ENCODE measurements around the gene TRDN. TPM values are rescaled to one million over a fixed set of nuclear protein-coding genes. Genes with fewer than 3 reads are reported as not detected.
"Not testable (repeated sequence)": the region's sequence is repeated elsewhere in the genome, so short reads cannot be mapped to it uniquely, and the experiment has no call there.

TRDN gene
- total and polyA plus RNA-seq, 2 experiments from 2014 or later = 0.10 to 0.48 TPM

GRCh38 chr6:123587838-123588545 lies 48.8 kb downstream of the TRDN start:
- Histone ChIP-seq H3K79me2 (no peaks in the 10 kb centered on the region), H3K9me3 (ENCODE audit: low read depth) (no peaks in the 10 kb centered on the region), H2AFZ (no peak overlapping the region), H3K36me3 (replicated peaks; ENCODE audit: insufficient read depth, low read depth) (no peaks in the 10 kb centered on the region), H4K20me1 (ENCODE audit: insufficient read depth, poor library complexity, severe bottlenecking) (no peaks in the 10 kb centered on the region), H3K4me2 (no peak overlapping the region), H3K4me1 (ENCODE audit: insufficient read depth) (peaks cover 5% of the 10 kb centered on the region), H3K27ac (no peak overlapping the region), H3K4me3 (no peak overlapping the region), H3K27me3 (no peaks in the 10 kb centered on the region), H3K9me2 (replicated peaks; ENCODE audit: insufficient read depth) (no peaks in the 10 kb centered on the region)
- WGBS (ENCODE audit: low lambda C conversion rate, missing lambda C conversion rate) = 58% methylated on average over 4 of the region's 4 CpGs
- TF ChIP-seq CTCF (IDR thresholded peaks at IDR 0.05; ENCODE audit: poor library complexity) = no peak
- no peak for TF ChIP-seq EZH2 (IDR thresholded peaks at IDR 0.05; ENCODE audit: borderline replicate concordance)
- no peak for TF ChIP-seq EZH2phosphoT487 (IDR thresholded peaks at IDR 0.05; ENCODE audit: low read depth, severe bottlenecking, unreplicated experiment)
- no peak for DNase-seq (ENCODE audit: low spot score)

GRCh38 chr6:123587407-123587806 lies 49.3 kb downstream of the TRDN start:
- not testable (repeated sequence) for H3K4me3 ChIP-seq; H3K9me3 ChIP-seq (ENCODE audit: low read depth); H3K9me2 ChIP-seq (replicated peaks; ENCODE audit: insufficient read depth); H3K27me3 ChIP-seq; DNase-seq (ENCODE audit: low spot score); H3K4me2 ChIP-seq; H3K36me3 ChIP-seq (replicated peaks; ENCODE audit: insufficient read depth, low read depth); H4K20me1 ChIP-seq (ENCODE audit: insufficient read depth, poor library complexity, severe bottlenecking); H3K79me2 ChIP-seq; H3K27ac ChIP-seq; H2AFZ ChIP-seq; H3K4me1 ChIP-seq (ENCODE audit: insufficient read depth)
- 71% methylated on average over 8 of the region's 8 CpGs for WGBS (ENCODE audit: low lambda C conversion rate, missing lambda C conversion rate)

- Histone ChIP-seq H3K27me3 (no peaks in the 10 kb centered on the region), H3K9me2 (replicated peaks; ENCODE audit: insufficient read depth) (no peaks in the 10 kb centered on the region), H3K27ac (no peak overlapping the region), H3K4me2 (no peak overlapping the region), H3K36me3 (replicated peaks; ENCODE audit: insufficient read depth, low read depth) (no peaks in the 10 kb centered on the region), H3K9me3 (ENCODE audit: low read depth) (no peaks in the 10 kb centered on the region), H4K20me1 (ENCODE audit: insufficient read depth, poor library complexity, severe bottlenecking) (no peaks in the 10 kb centered on the region), H3K79me2 (no peaks in the 10 kb centered on the region), H3K4me1 (ENCODE audit: insufficient read depth) (no peaks in the 10 kb centered on the region), H3K4me3 (no peak overlapping the region), H2AFZ (no peak overlapping the region)
- DNase-seq (ENCODE audit: low spot score) = no peak
- TF ChIP-seq CTCF (IDR thresholded peaks at IDR 0.05; ENCODE audit: poor library complexity) (no peak), EZH2phosphoT487 (IDR thresholded peaks at IDR 0.05; ENCODE audit: low read depth, severe bottlenecking, unreplicated experiment) (no peak), EZH2 (IDR thresholded peaks at IDR 0.05; ENCODE audit: borderline replicate concordance) (no peak)
Observed at GRCh38 chr6:123580331-123580730, 56.4 kb downstream of the TRDN start.

GRCh38 chr6:123575188-123575587 lies 61.6 kb downstream of the TRDN start:
- no peak overlapping the region for H3K4me3 ChIP-seq
- no peak overlapping the region for H2AFZ ChIP-seq
- no peak overlapping the region for H3K4me2 ChIP-seq
- H3K4me1 ChIP-seq (ENCODE audit: insufficient read depth) = no peaks in the 10 kb centered on the region
- H3K79me2 ChIP-seq = no peaks in the 10 kb centered on the region
- no peak overlapping the region for H3K27ac ChIP-seq
- no peak for DNase-seq (ENCODE audit: low spot score)
- H3K36me3 ChIP-seq (replicated peaks; ENCODE audit: insufficient read depth, low read depth) = no peaks in the 10 kb centered on the region
- no peaks in the 10 kb centered on the region for H3K27me3 ChIP-seq
- H4K20me1 ChIP-seq (ENCODE audit: insufficient read depth, poor library complexity, severe bottlenecking) = no peaks in the 10 kb centered on the region
- no peak for TF ChIP-seq EZH2 (IDR thresholded peaks at IDR 0.05; ENCODE audit: borderline replicate concordance)
- TF ChIP-seq CTCF (IDR thresholded peaks at IDR 0.05; ENCODE audit: poor library complexity) = no peak
- TF ChIP-seq EZH2phosphoT487 (IDR thresholded peaks at IDR 0.05; ENCODE audit: low read depth, severe bottlenecking, unreplicated experiment) = no peak
- H3K9me2 ChIP-seq (replicated peaks; ENCODE audit: insufficient read depth) = no peaks in the 10 kb centered on the region
- 78% methylated on average over 1 of the region's 1 CpG for WGBS (ENCODE audit: low lambda C conversion rate, missing lambda C conversion rate)
- H3K9me3 ChIP-seq (ENCODE audit: low read depth) = no peaks in the 10 kb centered on the region
